Measurements from ENCODE around the gene PPARG. TPM values are rescaled to one million over a fixed set of nuclear protein-coding genes. Genes with fewer than 3 reads are reported as not detected.

The PPARG gene
- total RNA-seq, 3 donors from 2014 or later, result 61.6 to 173 (median 98.8) TPM

- Histone ChIP-seq H3K4me1 (ENCODE audit: low read depth) (peaks cover 14% of the 10 kb centered on the region), H3K4me3 (no peak overlapping the region), H3K9me3 (no peaks in the 10 kb centered on the region), H3K36me3 (ENCODE audit: low read depth) (no peaks in the 10 kb centered on the region)
- intact Hi-C loops (cut with DNase I, micrococcal nuclease), result no loop called here
- DNase-seq (no peak), ATAC-seq (no peak)
- no peak for TF ChIP-seq CTCF (IDR thresholded peaks at IDR 0.05)
These were observed 112.3 kb downstream of the PPARG start for GRCh38 chr3:12401208-12401607.

- DNase-seq (peak; percentile 82 to 90 (median 85)), ATAC-seq (peak; percentile 85)
- Histone ChIP-seq H3K4me1 (ENCODE audit: low read depth) (peaks cover 29% of the 10 kb centered on the region), H3K36me3 (ENCODE audit: low read depth) (no peaks in the 10 kb centered on the region), H3K9me3 (no peaks in the 10 kb centered on the region), H3K4me3 (no peak overlapping the region)
- TF ChIP-seq CTCF (IDR thresholded peaks at IDR 0.05), result no peak
- intact Hi-C loops (cut with DNase I, micrococcal nuclease), result no loop called here
These were observed 116.8 kb downstream of the PPARG start for GRCh38 chr3:12405432-12406272.

DNA sequence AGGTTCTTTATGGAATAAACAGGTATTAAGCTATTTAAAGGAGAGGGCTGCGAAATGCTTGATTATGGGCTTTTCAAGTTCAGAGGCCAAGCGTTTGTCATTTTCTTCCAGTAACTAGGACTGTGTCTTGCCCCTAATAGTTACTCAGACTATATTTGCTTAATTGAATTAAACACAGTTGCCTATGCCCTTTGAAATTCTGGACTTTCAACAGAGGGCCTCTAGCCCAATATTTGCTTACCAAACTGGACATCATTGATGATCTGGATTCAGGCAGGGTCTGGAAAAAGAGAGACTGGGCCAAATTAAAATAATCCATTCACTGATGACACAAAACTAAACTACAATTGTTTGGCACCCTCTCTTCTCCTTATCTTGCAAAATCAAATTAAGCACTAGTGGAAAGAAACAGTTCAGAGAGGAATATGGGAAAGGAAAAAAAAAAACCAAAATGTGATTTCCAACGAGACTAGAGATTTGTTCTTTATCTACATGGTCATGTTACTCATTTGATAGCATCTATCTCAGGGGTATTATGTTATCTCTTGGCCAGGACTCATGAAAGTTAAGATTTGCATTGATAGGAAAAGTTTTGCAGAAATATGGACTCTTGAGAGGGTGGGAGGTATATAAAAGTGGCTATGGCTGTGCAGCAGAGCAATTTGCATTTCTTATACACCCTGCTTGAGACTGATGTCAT, 120.3 kb downstream of the PPARG start:
- TF ChIP-seq CTCF (IDR thresholded peaks at IDR 0.05), result no peak
- no peak for ATAC-seq
- Histone ChIP-seq H3K4me1 (ENCODE audit: low read depth) (peaks cover 31% of the 10 kb centered on the region), H3K4me3 (no peak overlapping the region), H3K9me3 (no peaks in the 10 kb centered on the region), H3K36me3 (ENCODE audit: low read depth) (no peaks in the 10 kb centered on the region)
- DNase-seq, result no peak
- intact Hi-C loops (cut with DNase I, micrococcal nuclease), result no loop called here

GRCh38 chr3:12409684-12410596, 121.1 kb downstream of the PPARG start:
- H3K4me3 ChIP-seq, result no peak overlapping the region
- H3K4me1 ChIP-seq (ENCODE audit: low read depth), result peaks cover 29% of the 10 kb centered on the region
- TF ChIP-seq CTCF (IDR thresholded peaks at IDR 0.05), result no peak

GRCh38 chr3:12413721-12414255, 124.9 kb downstream of the PPARG start:
- peaks cover 21% of the 10 kb centered on the region for H3K4me1 ChIP-seq (ENCODE audit: low read depth)
- no peak for ATAC-seq
- intact Hi-C loops (cut with DNase I, micrococcal nuclease), result no loop called here
- no peak for DNase-seq
- no peaks in the 10 kb centered on the region for H3K9me3 ChIP-seq
- no peak for TF ChIP-seq CTCF (IDR thresholded peaks at IDR 0.05)
- H3K4me3 ChIP-seq, result no peak overlapping the region
- no peaks in the 10 kb centered on the region for H3K36me3 ChIP-seq (ENCODE audit: low read depth)

More at GRCh38 chr3:12409684-12410596, 121.1 kb downstream of the PPARG start:
- H3K36me3 ChIP-seq (ENCODE audit: low read depth), result no peaks in the 10 kb centered on the region
- peak; percentile 88 for ATAC-seq
- no peaks in the 10 kb centered on the region for H3K9me3 ChIP-seq
- DNase-seq, result peak; percentile 37 to 80 (median 51)
- intact Hi-C loops (cut with DNase I, micrococcal nuclease), result no loop called here

Data from mucosa of descending colon (tissue), 3 donors.